Cerebellar cortex (tissue), 1 donor: ENCODE results near the gene TRPM3.
"Not testable (repeated sequence)": the region's sequence is repeated elsewhere in the genome, so short reads cannot be mapped to it uniquely, and the experiment has no call there.

Experiments
- DNase-seq: peaks from one replicate; pipeline ENCODE4 v3.0.0-alpha.2; 2015; ENCODE audit warnings: low spot score

TRPM3 gene

DNA sequence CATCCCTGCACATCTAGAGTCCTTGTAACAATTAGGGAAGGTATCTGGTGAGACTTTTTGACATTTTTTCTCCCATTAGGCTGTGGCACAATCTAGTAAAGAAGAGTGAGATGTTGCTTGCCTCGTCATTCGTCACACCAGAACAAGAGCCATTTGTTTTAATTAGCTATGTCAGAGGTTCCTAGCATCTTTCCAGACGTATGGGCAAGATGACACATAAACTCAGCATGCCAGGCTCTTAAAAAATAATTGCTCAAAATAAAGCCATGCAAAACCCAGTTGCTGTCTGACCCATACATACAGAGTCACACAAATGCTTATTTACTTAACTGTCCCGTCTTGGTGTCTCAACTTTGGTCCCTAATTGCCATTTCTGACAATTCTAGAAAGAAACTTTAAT lies 125.9 kb downstream of the TRPM3 start:
- no peak for DNase-seq

DNA sequence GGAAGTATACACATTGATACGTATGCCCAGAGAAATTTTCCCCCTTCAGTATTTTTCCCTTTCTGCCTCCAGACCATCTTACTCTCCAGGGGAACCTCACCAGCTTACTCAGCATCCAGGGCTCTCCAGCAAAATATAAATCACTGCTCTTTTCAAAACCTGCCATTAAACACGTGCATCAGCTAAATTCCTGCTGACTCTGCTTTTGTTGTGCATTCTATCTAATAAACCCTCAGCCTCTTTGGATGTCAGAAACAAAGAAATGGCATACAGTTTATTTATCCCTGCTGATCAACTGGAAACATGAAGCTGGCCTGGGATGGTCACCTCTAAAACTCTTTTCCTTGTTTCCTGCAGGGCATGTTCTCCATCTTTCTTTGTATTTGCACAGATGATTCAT lies 126.8 kb downstream of the TRPM3 start:
- no peak for DNase-seq

DNA sequence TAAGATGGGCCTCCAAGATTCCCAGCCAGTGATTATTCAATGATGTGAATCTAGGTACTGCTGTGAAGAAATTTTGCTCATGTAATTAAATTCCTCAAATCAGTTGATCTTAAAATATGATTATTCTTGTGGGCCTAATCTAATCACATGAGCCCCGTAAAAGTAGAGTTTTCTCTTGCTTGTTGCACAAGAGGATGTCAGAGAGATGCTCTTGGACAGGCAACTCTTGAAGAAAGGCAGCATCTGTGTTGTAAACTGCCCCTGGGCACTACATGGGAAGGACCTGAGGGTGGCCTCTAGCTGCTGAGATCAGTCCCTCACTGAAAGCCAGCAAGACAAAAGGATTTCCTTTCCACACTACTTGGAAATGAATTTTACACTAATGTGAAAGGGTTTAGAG lies 132.9 kb downstream of the TRPM3 start:
- DNase-seq, result no peak

DNA sequence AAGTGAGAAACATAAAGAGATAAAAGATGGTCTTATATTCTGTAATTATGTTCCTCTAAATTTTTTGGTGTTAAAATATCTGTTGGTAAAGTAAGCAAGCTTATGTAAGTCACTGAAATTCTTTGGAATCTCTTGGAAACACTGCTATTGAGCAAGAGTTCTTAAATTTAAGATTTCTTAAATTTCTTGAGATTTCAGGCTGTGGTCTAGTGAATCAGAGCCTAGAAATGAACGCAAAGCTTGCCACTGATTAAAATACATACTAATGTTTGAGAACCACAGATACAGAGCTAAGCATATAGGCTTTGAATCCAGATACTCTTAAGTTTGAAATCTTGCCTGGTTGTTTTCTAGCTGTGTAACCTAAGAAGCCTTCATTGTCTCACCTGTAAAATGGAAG lies 133.4 kb downstream of the TRPM3 start:
- no peak for DNase-seq

DNA sequence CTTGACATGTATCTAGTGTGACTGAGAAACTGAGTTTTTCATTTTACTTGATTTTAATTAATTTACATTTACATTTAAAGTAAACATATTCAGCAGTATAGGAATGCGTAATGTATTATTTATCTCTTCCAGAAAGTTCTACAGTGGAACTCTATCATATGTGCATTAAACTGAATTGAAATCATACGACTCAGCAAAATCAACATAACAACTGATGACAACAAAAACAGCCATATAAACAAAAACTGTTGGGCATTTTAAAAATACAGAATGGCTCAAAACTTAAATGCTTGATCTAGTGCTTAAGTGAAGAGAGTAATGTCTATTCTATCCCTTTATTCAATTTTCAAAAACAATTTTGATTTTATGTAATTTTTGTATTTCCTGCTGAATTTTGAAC lies 134.4 kb downstream of the TRPM3 start:
- DNase-seq, result no peak

DNA sequence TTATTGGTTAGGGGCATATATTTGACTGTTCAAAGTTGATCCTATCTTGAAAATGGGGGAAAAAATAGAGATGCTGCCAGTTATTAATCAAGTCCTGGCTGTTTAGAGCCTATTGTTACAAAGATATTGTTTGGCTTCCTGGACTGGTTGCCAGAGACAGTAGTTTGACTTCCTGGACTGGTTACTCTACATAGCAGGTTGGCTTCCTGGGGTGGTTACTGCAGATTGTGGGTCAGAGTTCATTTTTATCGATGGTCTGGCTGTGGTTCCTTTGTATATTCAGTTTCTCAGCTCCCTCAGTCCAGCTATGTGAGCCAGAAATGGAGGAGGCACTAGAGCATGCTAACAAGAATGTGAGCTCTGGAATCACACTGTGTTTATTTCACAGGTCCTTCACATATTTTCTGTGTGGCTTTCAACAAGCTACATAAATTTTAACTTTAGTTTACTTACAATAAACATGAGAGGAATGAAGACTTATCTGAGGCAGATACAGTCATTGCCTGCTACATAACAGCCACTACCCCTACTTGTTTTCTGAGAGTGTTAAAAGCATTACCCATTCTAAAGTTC lies 137.6 kb downstream of the TRPM3 start:
- DNase-seq, result no peak

DNA sequence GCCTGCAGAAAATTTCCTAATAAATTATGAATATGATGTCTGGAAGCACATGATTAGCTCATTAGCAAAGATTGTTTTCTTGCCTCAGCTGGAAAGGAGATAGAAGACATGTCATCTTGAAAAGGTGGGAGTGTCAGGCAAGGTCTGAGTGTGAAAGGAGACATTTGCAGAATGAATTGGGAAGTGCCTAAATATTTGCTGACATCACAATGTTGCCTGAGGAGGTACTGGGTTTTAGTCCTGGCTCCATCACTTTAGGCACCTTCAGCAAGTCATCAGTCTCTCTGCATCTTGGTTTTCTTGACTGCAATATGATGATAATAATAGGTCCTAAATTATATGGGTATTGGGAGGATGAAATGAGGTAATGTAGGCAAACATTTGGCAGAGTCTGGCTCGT lies 140.1 kb downstream of the TRPM3 start:
- no peak for DNase-seq

DNA sequence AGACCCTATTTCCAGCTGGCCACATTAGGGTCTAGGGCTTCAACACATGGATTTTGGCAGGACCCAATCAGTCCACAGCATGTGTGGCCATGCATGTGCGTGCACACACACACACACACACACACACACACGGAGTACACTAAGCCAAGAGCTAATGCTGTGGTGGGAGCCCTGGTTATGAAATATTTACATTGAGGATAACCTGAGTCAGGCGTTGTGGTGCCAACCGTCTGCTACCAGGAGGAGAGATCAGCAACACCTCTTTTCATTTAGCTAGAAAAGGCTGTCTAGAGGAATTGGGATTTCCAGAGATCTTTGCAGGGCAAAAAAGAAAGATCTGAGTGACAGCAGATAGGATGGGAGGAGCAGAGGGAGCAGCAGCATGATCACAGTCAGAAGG lies 141.5 kb downstream of the TRPM3 start:
- no peak for DNase-seq

DNA sequence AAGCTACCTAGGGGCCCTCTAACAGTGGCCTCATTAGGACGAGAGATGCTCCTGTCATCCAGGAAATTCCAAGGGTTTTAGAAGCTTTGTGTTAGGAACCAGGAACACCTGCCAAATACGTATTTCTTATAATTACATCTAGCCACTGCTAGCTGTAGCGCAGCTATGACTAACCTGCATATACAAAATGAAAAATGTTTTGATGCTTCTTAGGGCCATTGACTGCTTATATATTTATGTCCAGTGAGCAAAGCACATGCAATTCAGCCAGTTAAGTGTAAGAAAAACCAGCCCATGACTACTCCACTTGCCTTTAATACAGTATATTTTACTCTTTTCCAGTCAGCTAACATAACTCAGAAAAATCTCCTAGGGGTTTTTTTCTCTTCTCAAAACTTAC lies 143.3 kb downstream of the TRPM3 start:
- no peak for DNase-seq

DNA sequence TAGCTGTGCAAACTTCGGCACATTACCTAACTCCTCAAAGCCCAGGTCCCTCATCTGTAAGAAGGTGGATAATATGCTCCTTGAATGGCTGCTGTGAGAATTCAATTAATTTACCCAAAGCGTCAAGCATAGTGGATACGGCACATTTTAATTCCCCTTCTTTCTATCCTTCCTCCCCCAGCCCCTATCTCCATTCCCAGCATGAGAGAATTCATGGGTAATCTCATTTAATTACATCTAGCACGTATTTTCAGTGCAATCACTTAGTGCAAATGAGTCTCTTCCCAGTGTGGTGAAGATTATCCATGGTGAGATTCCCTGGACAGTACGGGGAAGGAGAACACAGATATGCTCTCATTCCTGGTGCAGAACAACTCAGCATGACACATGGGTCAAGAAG lies 145.6 kb downstream of the TRPM3 start:
- no peak for DNase-seq

DNA sequence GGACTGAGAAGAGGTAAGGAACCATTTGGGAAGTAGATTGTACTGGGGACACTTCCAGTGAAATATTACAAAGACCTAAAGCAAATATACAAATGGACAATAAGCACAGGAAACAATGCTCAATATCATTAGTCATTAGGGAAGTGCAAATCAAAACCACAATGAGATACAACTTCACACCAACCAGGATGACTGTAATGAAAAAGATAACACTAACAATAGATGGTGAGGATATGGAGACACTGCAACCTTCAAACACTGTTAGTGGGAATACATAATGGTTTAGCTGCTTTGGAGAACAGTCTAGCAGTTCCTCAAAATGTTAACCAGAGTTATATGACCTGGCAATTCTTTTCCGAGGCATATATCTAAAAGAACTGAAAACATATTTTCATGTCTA lies 149.7 kb downstream of the TRPM3 start:
- DNase-seq, result no peak

DNA sequence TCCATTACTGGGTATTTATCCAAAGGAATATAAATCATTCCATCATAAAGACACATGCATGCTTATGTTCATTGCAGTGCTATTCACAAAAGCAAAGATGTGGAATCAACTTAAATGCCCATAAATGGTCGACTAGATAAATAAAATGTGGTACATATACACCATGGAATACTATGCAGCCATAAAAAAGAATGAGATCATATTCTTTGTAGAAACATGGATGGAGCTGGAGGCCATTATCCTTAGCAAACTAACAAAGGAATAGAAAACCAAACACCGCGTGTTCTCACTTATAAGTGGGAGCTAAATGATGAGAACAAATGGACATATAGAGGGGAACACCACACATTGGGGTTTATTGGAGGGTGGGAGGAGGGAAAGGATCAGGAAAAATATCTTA lies 155.0 kb downstream of the TRPM3 start:
- not testable (repeated sequence) for DNase-seq

DNA sequence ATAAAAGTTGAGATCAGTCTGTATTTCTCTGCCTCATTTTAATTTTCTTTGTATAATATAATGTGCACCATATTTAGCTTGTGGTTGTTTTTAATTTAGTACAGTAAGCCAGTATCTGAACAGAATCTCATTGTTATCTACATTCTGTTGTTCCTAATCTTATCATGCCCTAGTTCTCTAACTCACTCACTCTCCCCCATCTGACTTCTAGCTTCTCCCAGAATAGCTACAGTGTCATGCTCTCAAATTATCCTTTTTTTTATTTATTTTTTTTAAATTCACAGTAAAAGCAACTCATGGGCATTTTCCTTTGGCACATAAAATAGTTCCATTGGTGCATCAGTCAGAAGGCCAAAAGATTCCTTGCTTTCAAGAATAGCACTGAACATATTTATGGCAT lies 156.6 kb downstream of the TRPM3 start:
- peak; percentile 67 for DNase-seq

DNA sequence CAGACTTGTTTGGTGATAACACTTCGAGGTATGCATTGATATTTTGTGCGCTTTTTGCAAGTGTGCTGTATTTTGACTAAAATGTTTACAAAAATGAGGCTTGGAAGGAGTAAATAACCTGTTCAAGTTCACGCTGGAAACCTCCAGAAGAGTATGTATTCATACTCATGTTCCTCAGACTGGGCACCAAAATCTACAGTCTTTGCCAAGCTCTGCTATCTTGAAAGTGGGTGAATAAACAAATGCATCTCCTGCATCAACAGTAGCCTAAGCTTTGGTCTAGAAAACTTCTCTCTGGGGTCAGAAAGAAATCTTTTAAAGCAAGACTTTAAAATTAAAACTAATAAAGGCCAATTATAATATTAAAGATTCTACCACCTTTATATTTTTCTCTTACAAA lies 157.9 kb downstream of the TRPM3 start:
- DNase-seq, result peak; percentile 54

DNA sequence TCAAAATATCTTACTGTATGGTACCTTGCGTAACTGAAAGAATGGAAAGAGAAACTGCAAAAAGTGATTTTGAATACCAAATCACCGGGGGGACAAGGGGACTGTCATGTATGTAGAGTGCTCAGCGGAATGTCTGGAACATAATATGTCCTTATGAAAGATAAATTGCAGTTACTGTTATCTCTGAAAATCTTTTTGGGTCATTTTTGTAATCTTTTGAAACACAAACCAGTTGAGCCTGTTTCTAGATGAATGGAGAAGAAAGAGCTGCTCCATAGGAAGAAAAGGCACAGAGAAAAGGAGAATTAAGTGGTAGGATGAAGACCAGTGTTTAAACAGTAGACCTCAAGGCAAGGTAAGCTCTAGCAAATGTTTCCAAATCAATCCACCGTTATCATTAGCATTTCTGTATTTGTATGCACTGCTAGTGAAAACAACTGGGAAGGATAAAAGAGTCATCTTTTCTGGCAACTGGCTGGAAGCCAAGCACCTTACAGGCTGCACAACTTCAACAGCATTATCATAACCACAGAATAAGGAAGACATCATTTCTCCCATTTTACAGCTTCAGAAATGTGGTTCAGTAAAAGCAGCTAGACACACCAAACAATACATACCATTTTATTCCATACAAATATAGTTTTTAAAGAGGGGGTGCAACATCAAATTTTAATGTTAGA lies 158.5 kb downstream of the TRPM3 start:
- peak; percentile 29 for DNase-seq

DNA sequence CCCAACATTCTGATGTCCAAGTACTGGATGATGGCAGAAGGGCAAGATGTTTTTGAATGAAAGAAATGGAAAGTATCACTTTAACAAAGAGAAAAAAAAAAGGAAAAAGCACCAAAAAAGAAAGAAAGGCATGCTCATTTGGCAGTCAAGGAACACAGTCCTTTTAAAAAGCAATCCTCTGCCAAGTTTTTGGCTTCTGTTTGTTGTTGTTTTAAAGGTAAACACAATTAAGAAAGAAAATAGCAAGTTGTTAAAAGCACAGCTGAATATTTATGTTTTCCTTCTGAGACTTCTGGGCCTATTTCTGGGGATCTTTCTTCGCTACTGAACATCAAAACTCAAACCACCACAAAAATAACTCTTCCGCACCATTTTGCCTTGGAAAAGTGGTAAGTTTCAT lies 162.1 kb downstream of the TRPM3 start:
- DNase-seq, result no peak

DNA sequence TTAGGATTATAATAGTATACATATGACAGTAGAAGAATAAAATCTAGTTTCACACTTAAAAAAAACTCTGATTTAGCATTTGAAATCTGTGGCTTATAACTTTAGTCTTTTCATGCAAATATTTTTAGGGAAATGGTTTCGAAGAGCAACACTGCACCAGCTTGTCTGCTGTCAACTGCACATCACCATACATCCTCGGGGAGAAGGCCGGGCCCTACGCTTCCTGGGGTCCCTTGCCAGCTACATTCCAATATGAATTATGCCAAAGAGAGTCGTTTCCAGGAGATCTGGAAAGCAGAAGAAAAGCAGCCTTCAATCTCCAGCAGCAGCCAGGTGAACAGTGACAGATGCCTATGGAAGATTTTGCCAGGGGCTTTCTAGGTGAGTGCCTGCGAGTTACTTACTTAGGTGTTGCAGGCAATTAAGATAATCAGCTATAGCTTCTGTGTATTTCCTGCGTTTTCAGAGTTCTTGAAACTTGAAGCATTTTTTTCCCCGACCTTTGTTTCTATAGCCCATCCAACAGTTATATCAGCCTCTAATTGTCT lies 166.8 kb downstream of the TRPM3 start:
- no peak for DNase-seq

DNA sequence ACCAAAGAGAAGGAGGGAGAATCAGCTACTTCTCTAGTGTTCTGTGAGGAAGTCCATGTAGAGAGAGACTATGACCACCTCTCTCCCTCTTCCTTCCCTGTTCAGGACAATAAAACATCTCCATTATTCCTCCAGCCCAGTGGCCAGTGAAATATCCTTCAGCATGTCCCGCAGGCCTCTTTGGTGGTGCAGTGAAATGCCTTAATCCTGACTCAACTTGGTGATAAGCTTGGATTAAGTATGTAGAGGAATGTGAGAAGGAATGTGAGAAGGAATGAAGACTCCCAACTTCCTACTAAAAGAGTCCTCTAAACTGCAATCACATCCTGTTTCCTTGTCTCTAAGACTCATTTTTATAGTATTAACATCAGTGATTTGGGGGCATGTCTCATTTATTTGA lies 167.3 kb downstream of the TRPM3 start:
- DNase-seq, result no peak

DNA sequence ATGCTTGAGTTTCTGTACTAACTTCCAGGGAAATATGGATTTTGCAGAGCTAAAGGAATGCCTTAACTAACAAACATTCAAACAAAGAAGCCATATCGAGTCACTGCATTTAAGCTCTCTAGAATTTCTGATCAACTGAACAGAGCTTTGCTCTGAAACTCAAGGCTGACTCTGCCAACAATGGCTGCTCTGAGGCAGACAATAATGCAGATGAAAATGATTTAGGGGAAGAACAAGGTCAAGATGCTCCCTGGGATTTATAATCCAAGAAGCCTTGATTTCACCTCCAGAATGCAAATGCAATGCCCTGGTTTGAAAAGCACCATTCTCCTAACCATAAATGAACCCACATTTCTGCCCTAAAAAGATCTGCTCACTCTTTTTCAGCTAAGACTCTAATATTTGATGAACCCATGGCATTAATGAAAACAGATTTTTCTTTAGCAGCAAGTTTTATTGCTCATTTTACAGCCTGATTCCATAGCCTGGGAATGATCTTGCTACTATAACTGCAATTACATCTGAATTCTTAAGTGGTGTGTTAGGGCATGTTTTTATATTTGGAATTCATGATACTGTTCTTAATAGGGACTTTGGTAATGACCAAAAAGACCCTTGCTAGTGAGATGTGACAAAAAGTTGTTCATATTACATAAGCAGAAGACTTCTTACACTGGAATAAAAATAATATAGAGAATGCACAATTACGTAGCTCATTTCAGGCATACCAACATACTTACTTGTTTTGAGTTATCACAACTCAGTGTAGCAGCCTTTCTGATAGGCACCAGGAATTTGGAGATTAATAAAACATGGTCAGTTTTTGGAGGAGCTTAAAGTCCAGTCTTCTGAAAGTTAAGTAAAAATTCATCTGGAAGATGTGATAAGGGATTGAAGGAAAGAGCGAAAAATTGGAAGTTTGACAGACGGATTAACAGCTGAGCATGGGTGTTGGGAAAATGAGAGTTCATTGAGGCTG lies 169.4 kb downstream of the TRPM3 start:
- no peak for DNase-seq

DNA sequence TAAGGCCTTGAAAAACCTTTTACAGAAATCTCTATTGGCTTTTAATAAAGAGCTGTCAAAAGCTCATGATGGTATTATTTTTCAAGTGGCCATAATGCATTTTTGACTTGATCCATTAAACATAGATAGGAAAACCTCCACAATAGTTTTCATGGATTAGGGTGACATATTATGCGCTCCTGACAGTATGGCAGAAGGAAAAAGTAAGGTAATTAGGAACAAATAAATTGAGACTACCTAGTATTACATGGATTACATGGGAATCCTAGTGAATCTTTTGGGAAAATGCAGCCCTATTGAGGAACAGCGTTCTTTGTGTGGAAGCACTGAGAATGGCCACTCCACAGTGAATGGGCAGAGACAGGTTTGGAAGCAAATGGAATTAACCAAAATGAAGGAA lies 171.2 kb downstream of the TRPM3 start:
- no peak for DNase-seq

DNA sequence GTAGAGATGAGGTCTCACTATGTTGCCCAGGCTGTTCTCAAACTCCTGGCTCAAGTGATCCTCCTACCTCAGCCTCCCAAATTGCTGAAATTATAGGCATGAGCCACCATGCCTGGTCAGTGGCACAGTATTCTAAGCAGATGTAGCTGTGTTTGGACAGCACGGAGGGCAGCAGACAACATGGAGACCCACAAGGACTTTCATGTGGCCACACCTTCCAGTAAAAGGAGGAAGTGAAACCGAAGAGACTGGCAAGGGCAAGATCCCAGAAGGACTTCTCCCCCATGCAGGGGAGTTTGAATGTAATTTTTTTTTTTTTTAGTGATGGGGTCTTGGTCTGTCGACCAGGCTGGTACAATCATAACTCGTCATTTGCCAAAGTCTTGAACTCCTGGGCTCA lies 172.2 kb downstream of the TRPM3 start:
- no peak for DNase-seq

DNA sequence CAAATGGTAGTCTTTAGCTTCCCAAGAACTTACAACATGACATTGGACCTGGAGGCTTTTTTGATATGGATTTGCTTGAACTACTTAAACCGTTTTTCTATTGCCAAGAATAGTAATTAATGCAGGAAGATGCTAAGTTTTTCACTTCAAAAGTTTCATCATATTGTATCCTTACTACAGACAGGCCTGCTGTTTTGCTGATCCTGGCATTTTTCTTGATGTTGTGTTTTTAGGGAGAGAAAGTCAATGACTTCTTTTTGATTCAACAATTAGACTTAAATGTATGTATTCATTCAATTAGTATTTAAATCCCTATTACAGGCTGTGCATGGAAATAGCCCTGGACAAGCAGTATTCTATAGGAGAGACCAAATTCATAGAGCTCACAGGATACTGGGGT lies 172.7 kb downstream of the TRPM3 start:
- no peak for DNase-seq

DNA sequence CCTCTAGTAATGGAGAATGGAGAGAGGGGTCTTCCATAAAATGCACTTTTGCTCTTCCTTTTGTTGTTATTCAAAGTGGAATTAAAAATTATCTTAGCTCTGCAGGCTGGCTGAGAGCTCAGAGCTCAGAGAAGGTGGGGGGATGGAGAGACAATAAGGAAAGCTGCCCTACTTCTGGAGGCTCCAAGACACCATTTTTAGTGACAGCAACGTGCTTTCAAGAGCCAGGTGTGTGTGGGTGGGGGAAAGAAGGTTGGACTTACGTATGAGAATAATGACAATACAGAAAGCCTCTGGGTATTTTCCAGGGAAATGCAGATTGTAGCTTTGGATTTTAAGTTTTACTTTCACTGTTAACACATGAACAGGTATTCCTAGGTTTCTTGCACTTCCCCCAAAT lies 173.9 kb downstream of the TRPM3 start:
- no peak for DNase-seq
